ENCODE data around the gene CERS3. TPM values are rescaled to one million over a fixed set of nuclear protein-coding genes. Genes with fewer than 3 reads are reported as not detected.

CERS3 gene
- polyA plus RNA-seq, 6 donors from 2014 or later = 0.21 TPM; not detected in 5

DNA sequence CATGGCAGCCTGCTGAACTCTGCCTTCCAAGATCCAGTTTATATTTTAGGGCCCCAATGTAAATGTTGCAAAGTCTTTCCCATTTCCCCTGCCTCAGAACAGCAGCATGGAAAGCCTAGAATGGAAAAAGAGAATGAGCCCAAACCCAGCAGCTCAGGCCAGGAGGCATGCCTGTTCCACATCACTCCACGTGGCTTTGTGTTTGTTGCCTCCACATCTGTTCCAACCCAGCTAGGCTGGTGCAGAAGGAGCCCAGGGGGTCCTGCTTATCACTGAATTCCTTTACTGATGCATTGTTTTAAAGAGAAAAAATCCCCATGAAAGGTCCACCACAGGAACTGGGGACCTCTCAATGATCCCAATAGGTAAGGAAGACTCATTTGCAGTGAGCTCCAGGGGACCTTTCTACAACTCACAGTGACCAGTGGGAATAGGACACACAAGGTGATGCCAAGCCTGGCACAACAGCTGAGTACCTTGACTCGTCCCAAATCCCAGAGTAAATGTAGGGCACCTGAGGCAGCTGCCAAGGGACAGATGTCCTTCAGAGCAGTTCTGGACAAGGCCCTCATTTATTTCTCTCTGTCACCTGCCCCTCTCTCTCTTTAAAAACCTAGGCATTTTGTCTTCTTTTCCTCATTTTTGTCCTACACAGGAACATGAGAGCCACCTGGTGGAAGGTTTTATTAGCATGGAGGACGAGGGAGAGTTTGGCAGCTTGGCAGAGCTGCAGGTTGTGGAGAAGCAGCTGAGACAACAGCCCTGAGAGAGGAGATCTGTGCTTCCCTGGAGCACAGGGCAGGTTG lies 145.2 kb downstream of the CERS3 start:
- Mint-ChIP-seq H3K9me3 (peaks cover 16 to 57% (median 35%) of the 10 kb centered on the region in 7 donors), H3K27ac (no peak overlapping the region), H3K27me3 (peaks cover 0 to 4% (median 0%) of the 10 kb centered on the region in 3 donors), H3K4me3 (peak overlapping the region in 1 of 8 donors; percentile 81), H3K4me1 (no peaks in the 10 kb centered on the region), H3K36me3 (peaks cover 6 to 24% of the 10 kb centered on the region in 2 donors)
- no peak for DNase-seq
- ATAC-seq (ENCODE audit: low read depth in 2 of 2) = no peak

DNA sequence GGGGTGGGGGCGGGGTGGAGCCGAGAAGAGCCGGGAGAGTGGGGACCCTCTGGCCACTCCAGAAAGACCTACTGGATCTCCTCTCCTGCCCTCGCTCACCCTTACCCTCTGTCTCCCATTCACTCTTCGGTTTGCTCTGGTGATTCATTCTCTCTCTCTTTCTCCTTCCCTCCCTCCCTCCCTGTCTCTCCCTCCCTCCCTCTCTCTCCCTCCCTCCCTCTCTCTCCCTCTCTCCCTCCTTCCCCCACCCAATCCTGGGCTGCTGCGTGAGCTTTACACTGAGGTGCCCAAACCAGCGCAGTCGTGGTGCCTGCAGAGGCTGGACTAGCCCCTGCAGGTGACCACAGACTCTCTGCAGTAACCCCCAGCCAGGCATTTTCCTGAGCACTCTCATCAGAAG lies 154.8 kb downstream of the CERS3 start:
- peaks cover 0 to 17% of the 10 kb centered on the region in 2 donors for H3K36me3 Mint-ChIP-seq

DNA sequence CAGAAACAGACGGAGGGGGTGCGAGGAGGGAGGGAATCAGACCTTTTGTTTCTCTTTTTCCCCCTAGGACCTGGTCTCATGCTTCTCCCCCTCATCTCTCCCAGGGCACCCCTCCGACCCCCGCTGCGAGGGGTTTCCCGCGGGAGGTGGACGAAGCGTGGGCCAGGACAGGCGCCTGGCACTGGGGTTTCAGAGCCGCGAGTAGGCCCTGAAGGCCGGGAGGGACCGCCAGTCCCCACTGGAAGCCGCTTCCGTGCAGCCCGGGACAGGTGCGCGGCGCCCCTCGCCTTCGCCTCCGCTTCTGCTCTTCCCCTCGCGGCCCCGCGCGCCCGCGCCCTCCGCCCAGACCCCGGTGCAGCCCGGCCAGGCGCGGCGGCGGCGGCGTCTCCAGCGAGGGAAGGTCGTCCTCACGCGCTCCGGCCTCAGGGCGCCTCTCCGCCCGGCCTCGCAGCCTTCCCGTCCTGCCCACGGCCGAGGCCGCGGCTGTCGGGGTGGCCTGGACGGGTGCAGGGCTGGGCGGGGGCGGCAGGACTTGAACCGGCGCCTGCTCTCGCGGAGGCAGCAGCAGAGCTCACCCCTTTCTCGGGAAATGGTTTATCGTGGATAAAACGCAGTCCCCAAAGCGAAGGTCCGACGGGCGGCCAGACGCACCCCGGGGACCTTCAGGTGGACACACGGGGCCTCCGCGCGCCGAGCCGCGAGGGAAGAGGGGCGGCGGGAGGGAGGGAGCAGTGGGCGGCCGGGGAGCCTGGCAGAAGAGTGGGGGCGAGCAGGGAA lies 155.4 kb downstream of the CERS3 start:
- ATAC-seq (ENCODE audit: low read depth in 2 of 2) (no peak), DNase-seq (no peak)
- Mint-ChIP-seq H3K4me1 (peaks cover 0 to 4% (median 3%) of the 10 kb centered on the region in 3 donors), H3K4me3 (no peak overlapping the region), H3K27ac (no peak overlapping the region), H3K27me3 (peaks cover 35 to 39% (median 37%) of the 10 kb centered on the region in 3 donors), H3K9me3 (peaks cover 3 to 44% (median 25%) of the 10 kb centered on the region in 7 donors), H3K36me3 (peaks cover 0 to 17% of the 10 kb centered on the region in 2 donors)

More for the DNA sequence above, 154.8 kb downstream of the CERS3 start:
- H3K27me3 Mint-ChIP-seq = peaks cover 35 to 39% (median 37%) of the 10 kb centered on the region in 3 donors
- H3K27ac Mint-ChIP-seq = no peak overlapping the region
- H3K9me3 Mint-ChIP-seq = peaks cover 3 to 49% (median 25%) of the 10 kb centered on the region in 7 donors
- no peak overlapping the region for H3K4me3 Mint-ChIP-seq
- DNase-seq (no peak), ATAC-seq (ENCODE audit: low read depth in 2 of 2) (no peak)
- H3K4me1 Mint-ChIP-seq = peaks cover 0 to 4% (median 3%) of the 10 kb centered on the region in 3 donors

DNA sequence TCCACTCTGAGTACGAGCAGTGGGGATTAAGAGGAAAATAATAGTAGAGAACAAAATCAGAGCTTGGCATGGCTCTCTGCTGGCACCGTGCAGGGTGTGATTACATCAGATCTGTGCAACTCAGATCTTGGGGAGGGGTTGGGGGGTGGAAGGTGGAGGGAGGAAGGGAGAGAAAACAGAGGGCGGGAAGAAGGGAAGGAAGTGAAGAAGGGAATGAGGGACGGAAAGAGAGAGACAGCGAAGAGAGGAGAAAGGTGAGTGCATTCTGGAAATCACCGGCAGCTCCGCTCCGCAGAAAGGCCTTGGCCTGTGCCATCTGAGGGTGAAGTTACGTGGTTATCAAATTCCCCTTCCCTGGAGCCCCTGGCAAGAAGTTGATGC lies 156.0 kb downstream of the CERS3 start:
- ATAC-seq (ENCODE audit: low read depth in 2 of 2) = no peak
- Mint-ChIP-seq H3K4me1 (peaks cover 0 to 4% (median 3%) of the 10 kb centered on the region in 3 donors), H3K4me3 (no peak overlapping the region), H3K36me3 (peaks cover 0 to 17% of the 10 kb centered on the region in 2 donors), H3K27me3 (peaks cover 35 to 39% (median 37%) of the 10 kb centered on the region in 3 donors), H3K27ac (no peak overlapping the region), H3K9me3 (peaks cover 3 to 43% (median 27%) of the 10 kb centered on the region in 7 donors)
- no peak for DNase-seq

DNA sequence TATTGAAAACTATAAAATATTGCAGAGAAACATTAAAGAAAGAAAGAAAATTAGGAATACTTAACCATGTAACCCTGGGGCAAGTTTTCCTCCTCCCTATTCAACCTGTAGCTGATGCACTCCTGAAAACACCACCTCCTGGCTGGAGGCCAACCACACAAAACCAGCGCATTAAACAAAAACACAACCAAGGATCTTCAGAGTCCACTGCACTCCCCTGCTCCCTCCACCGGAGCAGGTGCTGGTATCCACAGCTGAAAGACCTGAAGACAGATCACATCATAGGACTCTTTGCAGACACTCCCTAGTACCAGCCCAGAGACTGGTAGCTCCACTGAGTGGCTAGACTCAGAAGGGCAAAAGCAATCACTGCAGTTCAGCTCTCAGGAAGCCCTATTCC lies 173.4 kb downstream of the CERS3 start:
- no peak overlapping the region for H3K27ac Mint-ChIP-seq
- no peak overlapping the region for H3K4me3 Mint-ChIP-seq
- no peak for DNase-seq
- H3K36me3 Mint-ChIP-seq = no peaks in the 10 kb centered on the region
- peaks cover 0 to 3% (median under 1%) of the 10 kb centered on the region in 3 donors for H3K4me1 Mint-ChIP-seq
- no peak for ATAC-seq (ENCODE audit: low read depth in 2 of 2)
- H3K9me3 Mint-ChIP-seq = peaks cover 0 to 7% (median 3%) of the 10 kb centered on the region in 7 donors
- H3K27me3 Mint-ChIP-seq = peaks cover 32 to 57% (median 49%) of the 10 kb centered on the region in 3 donors

DNA sequence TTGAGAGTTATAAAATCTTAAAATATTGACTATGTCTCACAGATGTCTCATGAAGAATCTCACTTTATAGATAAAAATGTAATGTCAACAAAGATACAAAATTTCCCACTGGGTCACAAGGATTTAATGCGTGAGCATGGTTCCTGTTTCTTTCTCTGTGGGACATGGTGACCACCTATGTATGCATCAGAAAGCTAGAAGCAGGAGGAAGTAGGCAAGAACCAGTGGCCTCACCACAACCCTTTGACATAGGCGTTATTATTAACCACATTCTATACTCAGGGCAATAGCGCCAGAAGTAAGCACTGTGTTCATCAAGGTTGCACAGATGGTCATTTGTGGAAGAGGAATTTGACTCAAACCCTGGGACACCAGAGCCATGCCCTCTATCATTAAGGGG lies 175.3 kb downstream of the CERS3 start:
- DNase-seq (no peak), ATAC-seq (ENCODE audit: low read depth in 2 of 2) (peak in 1 of 2 donors; percentile 16)
- Mint-ChIP-seq H3K9me3 (peaks cover 0 to 5% (median 3%) of the 10 kb centered on the region in 7 donors), H3K36me3 (no peaks in the 10 kb centered on the region), H3K4me1 (peaks cover 6 to 11% (median 10%) of the 10 kb centered on the region in 3 donors), H3K27me3 (peaks cover 32 to 58% (median 55%) of the 10 kb centered on the region in 3 donors), H3K27ac (no peak overlapping the region), H3K4me3 (no peak overlapping the region)

DNA sequence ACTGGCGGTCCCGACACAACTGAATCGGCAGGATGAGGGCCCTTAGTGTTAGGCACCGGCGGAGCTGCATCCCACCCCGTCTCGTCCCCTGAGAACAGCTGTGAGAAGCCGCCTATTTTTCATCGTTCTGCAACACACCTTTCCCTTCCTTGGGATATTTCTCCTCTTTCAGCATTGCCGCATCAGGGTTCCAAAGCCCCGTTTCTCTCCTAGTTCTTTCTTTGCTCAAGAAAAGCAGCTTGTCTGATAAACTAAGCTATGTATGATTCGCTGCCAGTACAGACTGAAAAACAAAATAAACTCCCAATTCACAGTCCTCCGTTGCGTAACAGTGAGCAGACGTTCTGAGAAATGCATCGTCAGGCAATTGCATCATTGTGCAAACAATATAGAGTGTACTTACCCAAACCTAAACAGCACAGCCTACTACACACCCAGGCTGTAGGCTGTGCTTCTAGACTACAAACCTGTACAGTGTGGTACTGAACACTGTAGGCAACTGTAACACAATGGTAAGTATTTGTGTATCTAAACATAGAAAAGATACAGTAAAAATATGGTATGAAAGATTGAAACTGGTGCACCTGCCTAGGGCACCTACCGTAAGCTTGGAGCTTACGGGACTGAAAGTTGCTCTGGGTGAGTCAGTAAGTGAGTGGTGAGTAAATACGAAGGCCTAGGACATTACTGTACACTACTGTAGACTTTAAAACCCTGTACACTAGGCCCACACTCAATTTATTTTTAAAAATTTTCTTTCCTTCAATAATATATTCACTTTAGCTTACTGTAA lies 178.1 kb downstream of the CERS3 start:
- Mint-ChIP-seq H3K9me3 (peaks cover 0 to 6% (median 4%) of the 10 kb centered on the region in 7 donors), H3K36me3 (no peaks in the 10 kb centered on the region), H3K27ac (peak overlapping the region in 1 of 6 donors; percentile 84), H3K4me1 (peaks cover 6 to 11% (median 10%) of the 10 kb centered on the region in 3 donors), H3K4me3 (peak overlapping the region; percentile 77 to 93 (median 90)), H3K27me3 (peaks cover 28 to 57% (median 40%) of the 10 kb centered on the region in 3 donors)
- DNase-seq (no peak), ATAC-seq (ENCODE audit: low read depth in 2 of 2) (peak in 1 of 2 donors; percentile 2)

Other genes starting within 250 kb of the CERS3 start
- gene ADAMTS17, start 187.0 kb downstream of the CERS3 start, polyA plus RNA-seq (ENCODE audit: low read depth in 6 of 6) = not detected
- 10 to 100 TPM; 10.2 to 25.3 (median 17.2) TPM for gene LINS1, start 73.2 kb upstream of the CERS3 start, polyA plus RNA-seq (ENCODE audit: low read depth in 6 of 6)
- 10 to 100 TPM; 11.0 to 17.2 (median 14.1) TPM for gene ASB7, start 73.6 kb upstream of the CERS3 start, polyA plus RNA-seq (ENCODE audit: low read depth in 6 of 6)